Activated CD4-positive, alpha-beta T cell treated with anti-CD3 and anti-CD28 coated beads for 36 hours (primary cell): ENCODE measurements around the gene RNF2. TPM values are rescaled to one million over a fixed set of nuclear protein-coding genes. Genes with fewer than 3 reads are reported as not detected.
A peak's percentile ranks its signal among the peaks of the same experiment; 100 is the strongest.
"Not testable (repeated sequence)": the region's sequence is repeated elsewhere in the genome, so short reads cannot be mapped to it uniquely, and the experiment has no call there.

Source experiments
- ATAC-seq: fragments of 200-7000 bp; cut with Tn5 transposase; one replicate; pipeline ENCODE4 v1.10.0; 2021; ENCODE audit warnings: mild to moderate bottlenecking, moderate library complexity
- CTCF ChIA-PET: fragments of 350-600 bp; sonication (Branson Sonifier 250); formaldehyde crosslinking; loops from one replicate; lab custom pipeline; 2021; ENCODE audit warnings: antibody characterized with exemption; lab: Charles Lee
- POLR2A ChIA-PET: fragments of 350-600 bp; sonication (Branson Sonifier 250); formaldehyde crosslinking; loops from one replicate; lab custom pipeline; 2021; ENCODE audit warnings: antibody characterized with exemption, inconsistent platforms; lab: Charles Lee
- DNase-seq: peaks from one replicate; pipeline ENCODE4 v3.0.0-alpha.2; 2020
- H3K27ac Mint-ChIP-seq: one replicate; pipeline ENCODE4 v1.8.0; 2021; ENCODE audit warnings: mixed read lengths
- H3K27me3 Mint-ChIP-seq: one replicate; pipeline ENCODE4 v1.8.0; 2021; ENCODE audit warnings: mixed read lengths
- H3K36me3 Mint-ChIP-seq: one replicate; pipeline ENCODE4 v1.8.0; 2021; ENCODE audit warnings: low read depth, mixed read lengths
- H3K4me1 Mint-ChIP-seq: one replicate; pipeline ENCODE4 v1.8.0; 2021; ENCODE audit warnings: mixed read lengths
- H3K4me3 Mint-ChIP-seq: one replicate; pipeline ENCODE4 v1.8.0; 2021; ENCODE audit warnings: mild to moderate bottlenecking, moderate library complexity, mixed read lengths
- H3K9me3 Mint-ChIP-seq: one replicate; pipeline ENCODE4 v1.8.0; 2021; ENCODE audit warnings: low read depth, mixed read lengths
- intact Hi-C, 2 experiments: fragments of 100-400 bp; cut with DNase I in 1 of 2; cut with micrococcal nuclease in 1 of 2; formaldehyde crosslinking; loops; one replicate each; pipeline versions ENCODE4 v1.14.2 to v1.15.1; 2022 to 2024; cut with DNase I, micrococcal nuclease
- total RNA-seq, 2 experiments: library from RNA; stranded (reverse); gene quantifications; one replicate each; pipeline ENCODE4 v1.2.3, GENCODE V29; 2021

The RNF2 gene
- total RNA-seq: 10 to 100 TPM; 19.6 to 23.6 TPM

DNA sequence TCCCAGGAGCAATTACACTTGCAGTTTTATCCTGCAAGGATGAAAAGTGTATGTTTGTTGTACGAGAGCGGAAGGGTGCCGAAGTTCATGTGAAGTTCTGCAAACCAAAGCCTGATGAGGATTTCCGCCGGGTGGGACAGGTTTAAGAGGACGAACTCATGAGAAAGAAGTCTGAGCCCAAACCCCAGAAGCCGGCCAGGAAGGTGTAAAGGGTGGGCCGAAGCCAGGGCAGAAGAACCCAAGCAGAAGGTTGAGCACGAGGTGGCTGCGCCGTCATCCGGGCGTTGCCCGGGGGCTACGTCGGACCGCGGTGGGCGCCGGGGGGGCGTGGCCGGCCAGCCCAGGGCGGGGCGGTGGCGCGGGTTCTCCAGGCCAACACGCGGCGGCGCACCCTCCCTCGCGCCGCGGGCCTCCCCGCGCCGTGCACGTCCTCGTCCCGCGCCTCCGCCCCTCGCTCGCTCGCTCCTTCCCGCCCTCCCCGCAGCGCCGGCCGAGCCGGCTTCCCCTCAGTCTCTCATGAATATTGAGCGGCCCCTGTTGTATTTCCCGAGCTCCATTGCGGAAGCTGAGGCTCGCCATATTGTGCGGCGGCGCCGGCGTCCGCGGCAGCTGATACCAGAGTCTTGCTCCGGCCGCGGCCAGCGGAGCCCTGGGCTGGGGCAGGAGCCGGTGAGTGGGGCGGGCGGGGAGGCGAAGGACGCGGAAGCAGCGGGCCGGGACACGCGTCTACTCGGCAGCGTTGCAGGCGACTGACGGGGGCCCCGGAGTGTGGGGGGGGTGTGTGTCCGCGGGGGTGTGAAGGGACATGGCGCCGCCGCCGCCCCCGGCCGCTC is at the start of gene RNF2:
RNF2 (plus strand) TSS at position 578 of the 833 bp plus-strand sequence. CDS start 41,996 bp downstream, outside the sequence.
- intact Hi-C loops: loop anchor here (1.0 to 5.0 kb wide), 11 partner anchors 70 to 1573 kb away; partner anchors contain the start of genes SWT1 (in 2 of the 2), IVNS1ABP (in 1 of the 2), NIBAN1 (in 1 of the 2) and ODR4 (in 1 of the 2)
- peak; percentile 87 for ATAC-seq
- Mint-ChIP-seq H3K9me3 (no peaks in the 10 kb centered on the region), H3K27me3 (no peaks in the 10 kb centered on the region), H3K4me1 (peaks cover 34% of the 10 kb centered on the region), H3K36me3 (peaks cover 3% of the 10 kb centered on the region), H3K4me3 (peak within 1 kb of the TSS; percentile 94), H3K27ac (peak within 1 kb of the TSS; percentile 86)
- POLR2A ChIA-PET: interaction anchor here (0.6 to 0.8 kb wide), 3 partner anchors 233 to 636 kb away, joined by 3 to 4 read pairs (median 3); no protein-coding TSS in a partner anchor
- peak; percentile 87 for DNase-seq
- CTCF ChIA-PET: interaction anchor here (1.1 to 1.9 kb wide), 5 partner anchors 13 to 292 kb away, joined by 3 to 7 read pairs (median 6); no protein-coding TSS in a partner anchor

DNA sequence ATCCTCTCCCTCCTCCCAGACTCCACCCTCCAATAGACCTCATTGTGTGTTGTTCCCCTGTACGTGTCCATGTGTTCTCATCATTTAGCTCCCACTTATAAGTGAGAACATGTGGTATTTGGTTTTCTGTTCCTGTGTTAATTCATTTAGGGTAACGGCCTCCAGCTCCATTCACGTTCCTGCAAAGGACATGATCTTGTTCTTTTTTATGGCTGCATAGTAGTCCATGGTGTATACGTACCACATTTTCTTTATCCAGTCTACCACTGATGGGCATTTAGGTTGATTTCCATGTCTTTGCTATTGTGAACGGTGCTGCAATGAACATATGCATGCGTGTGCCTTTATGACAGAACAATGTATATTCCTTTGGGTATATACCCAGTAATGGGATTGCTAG is 45.4 kb upstream of the RNF2 start:
- H3K4me3 Mint-ChIP-seq, ATAC-seq, H3K27ac Mint-ChIP-seq, H3K4me1 Mint-ChIP-seq, H3K9me3 Mint-ChIP-seq, H3K36me3 Mint-ChIP-seq, POLR2A ChIA-PET, intact Hi-C loops, DNase-seq: not testable (repeated sequence)
- peaks cover 16% of the 10 kb centered on the region for H3K27me3 Mint-ChIP-seq
- CTCF ChIA-PET: interaction anchor here (0.7 kb wide), 1 partner anchor 228 kb away, joined by 3 read pairs; no protein-coding TSS in a partner anchor

DNA sequence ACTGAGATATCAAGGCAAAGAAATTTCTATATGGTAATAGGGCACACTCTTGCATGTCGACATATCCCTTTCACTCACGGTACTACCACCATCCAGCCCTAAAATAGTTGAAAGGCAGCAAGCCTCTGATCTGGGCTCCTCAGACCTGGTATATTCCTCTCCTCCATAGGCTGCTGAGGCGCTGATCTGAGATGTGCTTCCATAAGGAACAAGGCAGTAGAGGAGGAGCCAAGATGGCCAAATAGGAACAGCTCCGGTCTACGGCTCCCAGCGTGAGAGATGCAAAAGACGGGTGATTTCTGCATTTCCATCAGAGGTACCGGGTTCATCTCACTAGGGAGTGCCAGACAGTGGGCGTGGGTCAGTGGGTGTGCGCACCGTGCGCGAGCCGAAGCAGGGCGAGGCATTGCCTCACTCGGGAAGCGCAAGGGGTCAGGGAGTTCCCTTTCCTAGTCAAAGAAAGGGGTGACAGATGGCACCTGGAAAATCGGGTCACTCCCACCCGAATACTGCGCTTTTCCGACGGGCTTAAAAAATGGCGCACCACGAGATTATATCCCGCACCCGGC is 44.0 kb upstream of the RNF2 start:
- POLR2A ChIA-PET, H3K36me3 Mint-ChIP-seq, H3K4me1 Mint-ChIP-seq, H3K4me3 Mint-ChIP-seq, H3K9me3 Mint-ChIP-seq, intact Hi-C loops, H3K27ac Mint-ChIP-seq, DNase-seq, ATAC-seq, CTCF ChIA-PET: not testable (repeated sequence)
- H3K27me3 Mint-ChIP-seq: peaks cover 10% of the 10 kb centered on the region

DNA sequence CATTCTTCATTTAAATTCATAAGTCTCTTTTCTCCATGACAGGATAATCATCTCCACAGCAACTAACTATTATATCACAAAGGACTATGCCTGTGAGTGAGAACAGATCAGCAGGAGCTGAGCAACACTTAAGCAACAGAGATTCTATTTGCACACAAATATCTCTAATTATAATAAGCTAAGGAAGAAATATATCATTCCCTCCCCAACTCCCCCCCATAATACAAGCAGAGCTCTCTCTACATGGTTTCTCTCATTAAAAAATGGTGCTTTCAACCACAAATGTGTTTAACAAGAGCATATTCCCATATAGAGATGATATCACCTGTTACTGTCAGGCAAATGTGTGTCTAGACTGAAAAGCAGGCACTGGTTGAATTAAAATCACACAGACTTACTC is 36.5 kb upstream of the RNF2 start:
- H3K4me3 Mint-ChIP-seq: no peak overlapping the region
- intact Hi-C loops: no loop called here
- no peak for DNase-seq
- no peaks in the 10 kb centered on the region for H3K4me1 Mint-ChIP-seq
- H3K36me3 Mint-ChIP-seq: no peaks in the 10 kb centered on the region
- POLR2A ChIA-PET: no interaction called here
- H3K27me3 Mint-ChIP-seq: no peaks in the 10 kb centered on the region
- no peak for ATAC-seq
- no peak overlapping the region for H3K27ac Mint-ChIP-seq
- H3K9me3 Mint-ChIP-seq: no peaks in the 10 kb centered on the region
- CTCF ChIA-PET: no interaction called here

- POLR2A ChIA-PET: no interaction called here
- Mint-ChIP-seq H3K27ac (no peak overlapping the region), H3K9me3 (no peaks in the 10 kb centered on the region), H3K27me3 (no peaks in the 10 kb centered on the region), H3K36me3 (no peaks in the 10 kb centered on the region), H3K4me3 (no peak overlapping the region), H3K4me1 (no peaks in the 10 kb centered on the region)
- CTCF ChIA-PET: no interaction called here
- ATAC-seq (no peak), DNase-seq (no peak)
- intact Hi-C loops: no loop called here
Observed at GRCh38 chr1:185010361-185010760, 35.0 kb upstream of the RNF2 start.

GRCh38 chr1:185014941-185015340 is 30.4 kb upstream of the RNF2 start:
- Mint-ChIP-seq H3K9me3 (no peaks in the 10 kb centered on the region), H3K4me3 (no peak overlapping the region), H3K27ac (no peak overlapping the region), H3K4me1 (no peaks in the 10 kb centered on the region), H3K36me3 (no peaks in the 10 kb centered on the region), H3K27me3 (no peaks in the 10 kb centered on the region)
- ATAC-seq: no peak
- intact Hi-C loops: no loop called here
- CTCF ChIA-PET: no interaction called here
- no peak for DNase-seq
- POLR2A ChIA-PET: no interaction called here

DNA sequence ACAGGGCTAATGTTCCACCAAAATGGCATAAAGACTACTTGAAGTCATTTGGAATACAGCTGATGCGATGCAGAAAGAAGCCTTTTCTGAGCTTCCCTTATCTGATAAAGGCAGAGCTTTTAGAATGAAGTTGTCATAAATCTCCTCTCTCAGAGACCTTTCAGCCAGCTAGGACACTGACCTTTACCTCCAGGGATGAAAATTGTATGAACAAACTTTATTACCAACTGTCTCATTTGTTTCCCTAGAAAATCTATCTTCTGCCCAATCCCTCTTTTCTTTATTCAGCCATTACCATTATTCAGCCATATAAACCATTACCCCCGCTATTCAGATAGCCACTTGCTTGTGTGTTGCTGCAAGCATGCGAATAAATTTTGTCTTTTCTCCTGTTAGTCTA is 29.7 kb upstream of the RNF2 start:
- no peaks in the 10 kb centered on the region for H3K36me3 Mint-ChIP-seq
- H3K27ac Mint-ChIP-seq: no peak overlapping the region
- no peaks in the 10 kb centered on the region for H3K9me3 Mint-ChIP-seq
- ChIA-PET POLR2A (no interaction called here), CTCF (no interaction called here)
- ATAC-seq (no peak), DNase-seq (no peak)
- H3K4me3 Mint-ChIP-seq: no peak overlapping the region
- intact Hi-C loops: no loop called here
- no peaks in the 10 kb centered on the region for H3K27me3 Mint-ChIP-seq
- no peaks in the 10 kb centered on the region for H3K4me1 Mint-ChIP-seq

DNA sequence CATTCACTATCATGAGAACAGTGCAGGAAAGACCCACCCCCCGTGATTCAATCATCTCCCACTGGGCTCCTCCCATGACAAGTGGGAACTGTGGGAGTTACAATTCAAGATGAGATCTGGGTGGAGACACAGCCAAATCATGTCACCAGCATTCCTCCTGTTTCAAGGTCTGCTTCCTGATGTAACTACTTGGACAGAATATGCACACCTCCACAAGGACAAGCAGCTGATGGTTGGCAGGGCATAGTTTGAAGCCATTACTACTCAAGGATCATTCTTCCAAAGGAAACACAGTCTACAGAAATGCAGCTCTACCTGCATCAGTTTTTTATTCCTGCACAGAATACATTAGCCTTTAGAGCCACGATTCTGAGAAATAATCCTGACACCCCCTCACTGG is 28.5 kb upstream of the RNF2 start:
- ATAC-seq (no peak), DNase-seq (no peak)
- Mint-ChIP-seq H3K4me3 (no peak overlapping the region), H3K4me1 (no peaks in the 10 kb centered on the region), H3K36me3 (no peaks in the 10 kb centered on the region), H3K27me3 (no peaks in the 10 kb centered on the region), H3K27ac (no peak overlapping the region), H3K9me3 (no peaks in the 10 kb centered on the region)
- ChIA-PET CTCF (interaction anchor here (1.1 to 1.2 kb wide), 2 partner anchors 153 to 212 kb away, joined by 3 read pairs; no protein-coding TSS in a partner anchor), POLR2A (no interaction called here)
- intact Hi-C loops: no loop called here

DNA sequence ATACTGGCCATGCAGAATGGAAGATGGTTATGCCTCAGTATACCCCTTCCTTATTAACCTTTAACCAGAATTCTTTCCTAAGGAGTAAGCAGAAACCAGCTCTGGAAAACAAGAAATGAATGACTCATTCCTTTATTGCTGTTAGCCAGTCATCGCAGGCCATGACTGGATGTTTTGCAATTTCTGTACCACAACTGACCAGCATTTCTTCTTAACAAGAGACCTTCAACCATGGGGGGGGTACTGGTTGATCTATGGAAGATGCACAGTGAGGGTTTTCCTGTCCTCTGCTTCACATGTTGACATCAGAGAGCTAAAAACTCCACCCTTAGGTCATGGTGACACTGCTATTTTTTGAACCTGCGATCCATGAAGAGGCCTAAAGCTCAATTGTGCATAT is 28.0 kb upstream of the RNF2 start:
- Mint-ChIP-seq H3K27ac (no peak overlapping the region), H3K4me1 (no peaks in the 10 kb centered on the region), H3K4me3 (no peak overlapping the region), H3K27me3 (no peaks in the 10 kb centered on the region), H3K36me3 (no peaks in the 10 kb centered on the region), H3K9me3 (no peaks in the 10 kb centered on the region)
- ATAC-seq (no peak), DNase-seq (no peak)
- intact Hi-C loops: no loop called here
- CTCF ChIA-PET: interaction anchor here (0.6 to 1.2 kb wide), 2 partner anchors 153 to 253 kb away, joined by 3 read pairs; no protein-coding TSS in a partner anchor
- POLR2A ChIA-PET: no interaction called here

DNA sequence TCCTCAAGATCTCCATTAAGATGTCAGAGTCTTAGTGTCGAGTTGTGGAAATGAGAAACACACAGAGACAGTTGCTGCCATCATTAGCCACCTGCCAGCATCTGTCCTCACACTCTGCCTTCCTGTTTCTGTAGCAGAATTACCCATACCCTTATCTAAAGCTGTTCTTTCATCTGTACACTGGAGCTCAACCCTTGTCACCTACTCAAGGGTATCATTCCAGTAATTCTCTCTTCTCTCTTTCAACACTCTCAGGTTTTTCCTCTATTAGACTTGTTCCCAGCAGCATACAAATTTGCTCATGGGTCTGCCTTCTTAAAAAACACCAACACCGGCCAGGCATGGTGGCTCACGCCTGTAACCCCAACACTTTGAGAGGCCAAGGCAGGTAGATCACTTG is 27.4 kb upstream of the RNF2 start:
- no peak for DNase-seq
- H3K9me3 Mint-ChIP-seq: no peaks in the 10 kb centered on the region
- ATAC-seq: no peak
- no peak overlapping the region for H3K27ac Mint-ChIP-seq
- H3K4me1 Mint-ChIP-seq: no peaks in the 10 kb centered on the region
- no peaks in the 10 kb centered on the region for H3K36me3 Mint-ChIP-seq
- H3K27me3 Mint-ChIP-seq: no peaks in the 10 kb centered on the region
- H3K4me3 Mint-ChIP-seq: no peak overlapping the region
- intact Hi-C loops: no loop called here
- CTCF ChIA-PET: interaction anchor here (0.6 kb wide), 1 partner anchor 23 kb away, joined by 3 read pairs; no protein-coding TSS in a partner anchor
- POLR2A ChIA-PET: no interaction called here

DNA sequence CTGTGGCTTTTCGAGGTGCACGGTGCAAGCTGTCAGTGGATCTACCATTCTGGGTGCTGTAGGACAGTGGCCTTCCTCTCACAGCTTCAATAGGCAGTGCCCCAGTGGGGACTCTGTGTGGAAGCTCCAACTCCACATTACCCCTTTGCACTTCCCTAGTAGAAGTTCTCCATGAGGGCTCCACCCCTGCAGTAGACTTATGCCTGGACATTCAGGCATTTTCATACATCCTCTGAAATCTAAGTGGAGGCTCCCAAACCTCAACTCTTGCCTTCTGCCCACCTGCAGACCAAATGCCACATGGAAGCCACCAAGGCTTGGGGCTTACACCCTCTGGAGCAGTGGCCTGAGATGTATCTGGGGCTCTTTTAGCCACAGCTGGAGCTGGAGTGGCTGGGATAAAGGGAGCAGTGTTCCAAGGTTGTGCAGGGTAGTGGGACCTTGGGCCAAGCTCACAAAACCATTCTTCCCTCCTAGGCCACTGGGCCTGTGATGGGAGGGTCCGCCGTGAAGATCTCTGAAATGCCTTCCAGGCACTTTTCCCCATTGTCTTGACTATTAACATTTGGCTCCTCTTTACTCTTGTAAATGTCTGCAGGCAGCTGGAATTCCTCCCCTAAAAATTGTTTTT is 18.0 kb upstream of the RNF2 start:
- CTCF ChIA-PET: interaction anchor here (0.9 kb wide), 1 partner anchor 7 kb away, joined by 3 read pairs; no protein-coding TSS in a partner anchor
- no peaks in the 10 kb centered on the region for H3K4me1 Mint-ChIP-seq
- H3K36me3 Mint-ChIP-seq: peaks cover 11% of the 10 kb centered on the region
- POLR2A ChIA-PET: no interaction called here
- no peaks in the 10 kb centered on the region for H3K27me3 Mint-ChIP-seq
- no peak overlapping the region for H3K4me3 Mint-ChIP-seq
- intact Hi-C loops: no loop called here
- DNase-seq (no peak), ATAC-seq (no peak)
- no peak overlapping the region for H3K27ac Mint-ChIP-seq
- H3K9me3 Mint-ChIP-seq: peaks cover 11% of the 10 kb centered on the region
